Colonic mucosa (tissue), 4 donors: ENCODE results near the gene DNAH6. TPM values are rescaled to one million over a fixed set of nuclear protein-coding genes. Genes with fewer than 3 reads are reported as not detected.

Experiments used
- DNase-seq: peaks from one replicate; pipeline ENCODE4 v3.0.0-alpha.2; 2020
- H3K27ac ChIP-seq: fragments of 200-600 bp; one replicate; pipeline ENCODE4 v1.8.0; 2021
- H3K27me3 ChIP-seq: fragments of 200-600 bp; one replicate; pipeline ENCODE4 v1.8.0; 2021
- H3K36me3 ChIP-seq: fragments of 200-600 bp; one replicate; pipeline ENCODE4 v1.8.0; 2021
- H3K4me1 ChIP-seq: fragments of 200-600 bp; one replicate; pipeline ENCODE4 v1.8.0; 2021; ENCODE audit warnings: mild to moderate bottlenecking
- H3K4me3 ChIP-seq: fragments of 200-600 bp; one replicate; pipeline ENCODE4 v1.8.0; 2021
- H3K9ac ChIP-seq, 2 donors: one replicate each; pipeline ENCODE4 v1.7.0; 2013; ENCODE audit warnings: control low read depth in 2 of 2, low read depth in 2 of 2, low read length in 2 of 2
- H3K9me3 ChIP-seq: fragments of 200-600 bp; one replicate; pipeline ENCODE4 v1.8.0; 2021
- CTCF ChIP-seq: fragments of 200-600 bp; IDR thresholded peaks from one replicate; pipeline ENCODE4 v1.8.0; 2022; ENCODE audit warnings: antibody characterized with exemption, mild to moderate bottlenecking
- intact Hi-C: fragments of 100-400 bp; cut with DNase I; formaldehyde crosslinking; loops from one replicate; pipeline ENCODE4 v1.14.1; 2022
- total RNA-seq, 2 donors: library from RNA; stranded (reverse); fragmentation: NEBNext Ultra II Directional in 1 of 2; extraction: Animal tissue kit (Norgen Biotek cat#: 25700) in 1 of 2; gene quantifications; one replicate each; pipeline ENCODE4 v1.2.1, GENCODE V29; 2021
- donor health status: healthy.
- donor health status: DM: no; HTN: no; CAD: no.
- donor health status: DM: no; HTN: no; CAD: no.

Gene DNAH6
- total RNA-seq, 2 donors from 2014 or later: 1.2 to 1.8 TPM

- H3K27ac ChIP-seq: no peak overlapping the region
- H3K9me3 ChIP-seq: no peaks in the 10 kb centered on the region
- H3K36me3 ChIP-seq: no peaks in the 10 kb centered on the region
- no peaks in the 10 kb centered on the region for H3K27me3 ChIP-seq
- intact Hi-C loops: loop anchor here (10.0 kb wide), 2 partner anchors 115 to 235 kb away; no protein-coding TSS in a partner anchor
- TF ChIP-seq CTCF: no peak
- no peak for DNase-seq
- H3K9ac ChIP-seq: no peak overlapping the region
- H3K4me3 ChIP-seq: no peak overlapping the region
- no peaks in the 10 kb centered on the region for H3K4me1 ChIP-seq
Measured at GRCh38 chr2:84639751-84640150, 123.5 kb downstream of the DNAH6 start.

- intact Hi-C loops: no loop called here
- DNase-seq: no peak
- H3K4me1 ChIP-seq: no peaks in the 10 kb centered on the region
- no peak overlapping the region for H3K9ac ChIP-seq
- no peak overlapping the region for H3K27ac ChIP-seq
- H3K27me3 ChIP-seq: no peaks in the 10 kb centered on the region
- no peak overlapping the region for H3K4me3 ChIP-seq
- no peak for TF ChIP-seq CTCF
- H3K9me3 ChIP-seq: no peaks in the 10 kb centered on the region
- no peaks in the 10 kb centered on the region for H3K36me3 ChIP-seq
Measured at GRCh38 chr2:84640411-84640810, 124.1 kb downstream of the DNAH6 start.

GRCh38 chr2:84641021-84641420, 124.7 kb downstream of the DNAH6 start:
- H3K27ac ChIP-seq: no peak overlapping the region
- intact Hi-C loops: no loop called here
- H3K4me1 ChIP-seq: no peaks in the 10 kb centered on the region
- no peak overlapping the region for H3K4me3 ChIP-seq
- no peak overlapping the region for H3K9ac ChIP-seq
- no peak for TF ChIP-seq CTCF
- DNase-seq: no peak
- H3K27me3 ChIP-seq: no peaks in the 10 kb centered on the region
- H3K9me3 ChIP-seq: no peaks in the 10 kb centered on the region
- H3K36me3 ChIP-seq: no peaks in the 10 kb centered on the region

DNA sequence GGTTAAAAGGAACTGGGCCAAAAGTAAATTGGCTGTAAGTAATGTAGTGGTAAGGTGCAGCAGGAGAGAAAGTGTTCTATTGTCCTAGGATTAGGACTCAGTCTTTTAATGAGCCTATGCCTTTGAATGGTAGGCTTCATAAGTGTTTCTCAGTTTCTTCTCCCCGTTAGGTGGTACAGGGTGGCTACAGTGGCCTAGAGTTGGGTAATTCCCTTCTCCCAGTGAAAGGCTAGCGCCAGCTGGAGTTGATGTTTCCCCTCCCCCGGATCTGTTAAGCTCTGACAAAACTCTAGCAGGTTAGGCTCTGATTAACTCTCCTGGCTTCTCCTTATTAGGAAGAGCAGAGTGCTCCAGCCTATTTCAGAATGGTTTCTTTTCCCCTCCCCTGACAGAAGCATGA, 127.7 kb downstream of the DNAH6 start:
- Histone ChIP-seq H3K4me3 (no peak overlapping the region), H3K27ac (no peak overlapping the region), H3K4me1 (no peaks in the 10 kb centered on the region), H3K36me3 (no peaks in the 10 kb centered on the region), H3K27me3 (no peaks in the 10 kb centered on the region), H3K9ac (no peak overlapping the region), H3K9me3 (no peaks in the 10 kb centered on the region)
- no peak for TF ChIP-seq CTCF
- intact Hi-C loops: no loop called here
- no peak for DNase-seq

- Histone ChIP-seq H3K27me3 (no peaks in the 10 kb centered on the region), H3K36me3 (no peaks in the 10 kb centered on the region), H3K4me1 (no peaks in the 10 kb centered on the region), H3K9me3 (no peaks in the 10 kb centered on the region), H3K4me3 (no peak overlapping the region), H3K27ac (no peak overlapping the region), H3K9ac (no peak overlapping the region)
- DNase-seq: no peak
- intact Hi-C loops: no loop called here
- TF ChIP-seq CTCF: no peak
Measured at GRCh38 chr2:84646514-84646913, 130.2 kb downstream of the DNAH6 start.

DNA sequence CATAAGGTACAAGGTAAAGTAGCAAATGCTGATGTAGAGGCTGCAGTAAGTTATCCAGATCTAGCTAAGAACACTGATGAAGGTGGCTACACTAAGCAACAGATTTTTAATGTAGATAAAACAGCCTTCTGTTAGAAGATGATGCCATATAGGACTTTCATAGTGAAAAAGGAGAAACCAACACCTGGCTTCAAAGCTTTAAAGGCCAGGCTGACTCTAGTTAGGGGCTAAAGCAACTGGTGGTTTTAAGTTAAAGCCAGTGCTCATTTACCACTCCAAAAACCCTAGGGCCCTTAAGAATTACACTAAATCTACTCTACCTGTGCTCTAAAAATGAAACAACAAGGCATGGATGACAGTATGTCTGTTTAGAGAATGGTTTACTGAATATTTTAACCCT, 131.0 kb downstream of the DNAH6 start:
- no peak overlapping the region for H3K9ac ChIP-seq
- no peak for TF ChIP-seq CTCF
- no peaks in the 10 kb centered on the region for H3K36me3 ChIP-seq
- H3K4me3 ChIP-seq: no peak overlapping the region
- no peaks in the 10 kb centered on the region for H3K9me3 ChIP-seq
- no peak overlapping the region for H3K27ac ChIP-seq
- no peaks in the 10 kb centered on the region for H3K4me1 ChIP-seq
- intact Hi-C loops: no loop called here
- DNase-seq: no peak
- H3K27me3 ChIP-seq: no peaks in the 10 kb centered on the region
